Measurements from ENCODE around the gene PHGDH. TPM values are rescaled to one million over a fixed set of nuclear protein-coding genes. Genes with fewer than 3 reads are reported as not detected.

PHGDH gene
- total and polyA plus RNA-seq, 2 of the 13 experiments (the other 11 are each of a cell fraction or from before 2014, with no cell fraction given): 95.8 to 133 TPM

- TF ChIP-seq, protein P1, sequence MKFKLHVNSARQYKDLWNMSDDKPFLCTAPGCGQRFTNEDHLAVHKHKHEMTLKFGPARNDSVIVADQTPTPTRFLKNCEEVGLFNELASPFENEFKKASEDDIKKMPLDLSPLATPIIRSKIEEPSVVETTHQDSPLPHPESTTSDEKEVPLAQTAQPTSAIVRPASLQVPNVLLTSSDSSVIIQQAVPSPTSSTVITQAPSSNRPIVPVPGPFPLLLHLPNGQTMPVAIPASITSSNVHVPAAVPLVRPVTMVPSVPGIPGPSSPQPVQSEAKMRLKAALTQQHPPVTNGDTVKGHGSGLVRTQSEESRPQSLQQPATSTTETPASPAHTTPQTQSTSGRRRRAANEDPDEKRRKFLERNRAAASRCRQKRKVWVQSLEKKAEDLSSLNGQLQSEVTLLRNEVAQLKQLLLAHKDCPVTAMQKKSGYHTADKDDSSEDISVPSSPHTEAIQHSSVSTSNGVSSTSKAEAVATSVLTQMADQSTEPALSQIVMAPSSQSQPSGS (CRISPR knock-in tag; IDR thresholded peaks at IDR 0.05): no peak
- TF ChIP-seq MBD4 (IDR thresholded peaks at IDR 0.05; ENCODE audit: borderline replicate concordance, low read length) (no peak), PRPF4 (IDR thresholded peaks at IDR 0.05; ENCODE audit: low read depth, low read length, poor library complexity, severe bottlenecking) (no peak), ZNF577 (CRISPR knock-in tag; IDR thresholded peaks at IDR 0.05; ENCODE audit: borderline replicate concordance, low read depth) (no peak), TEAD2 (CRISPR knock-in tag; IDR thresholded peaks at IDR 0.05) (no peak), ZNF3 (CRISPR knock-in tag; IDR thresholded peaks at IDR 0.05) (no peak), ZNF616 (CRISPR knock-in tag; IDR thresholded peaks at IDR 0.05; ENCODE audit: low read depth) (no peak), NFYC (CRISPR knock-in tag; IDR thresholded peaks at IDR 0.05) (peak; percentile 51), MAFG (CRISPR knock-in tag; IDR thresholded peaks at IDR 0.05) (no peak), RORA (CRISPR knock-in tag; IDR thresholded peaks at IDR 0.05) (no peak), ZNF12 (CRISPR knock-in tag; IDR thresholded peaks at IDR 0.05) (no peak), ZNF562 (CRISPR knock-in tag; IDR thresholded peaks at IDR 0.05; ENCODE audit: borderline replicate concordance) (no peak), ATAD3A (CRISPR knock-in tag; IDR thresholded peaks at IDR 0.05) (no peak), PHB2 (IDR thresholded peaks at IDR 0.05; ENCODE audit: partially characterized antibody) (no peak), ZNF343 (CRISPR knock-in tag; IDR thresholded peaks at IDR 0.05) (no peak)
- TF ChIP-seq, protein P2, sequence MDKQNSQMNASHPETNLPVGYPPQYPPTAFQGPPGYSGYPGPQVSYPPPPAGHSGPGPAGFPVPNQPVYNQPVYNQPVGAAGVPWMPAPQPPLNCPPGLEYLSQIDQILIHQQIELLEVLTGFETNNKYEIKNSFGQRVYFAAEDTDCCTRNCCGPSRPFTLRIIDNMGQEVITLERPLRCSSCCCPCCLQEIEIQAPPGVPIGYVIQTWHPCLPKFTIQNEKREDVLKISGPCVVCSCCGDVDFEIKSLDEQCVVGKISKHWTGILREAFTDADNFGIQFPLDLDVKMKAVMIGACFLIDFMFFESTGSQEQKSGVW (CRISPR knock-in tag; IDR thresholded peaks at IDR 0.05; ENCODE audit: borderline replicate concordance): no peak
- TF ChIP-seq, protein P3, sequence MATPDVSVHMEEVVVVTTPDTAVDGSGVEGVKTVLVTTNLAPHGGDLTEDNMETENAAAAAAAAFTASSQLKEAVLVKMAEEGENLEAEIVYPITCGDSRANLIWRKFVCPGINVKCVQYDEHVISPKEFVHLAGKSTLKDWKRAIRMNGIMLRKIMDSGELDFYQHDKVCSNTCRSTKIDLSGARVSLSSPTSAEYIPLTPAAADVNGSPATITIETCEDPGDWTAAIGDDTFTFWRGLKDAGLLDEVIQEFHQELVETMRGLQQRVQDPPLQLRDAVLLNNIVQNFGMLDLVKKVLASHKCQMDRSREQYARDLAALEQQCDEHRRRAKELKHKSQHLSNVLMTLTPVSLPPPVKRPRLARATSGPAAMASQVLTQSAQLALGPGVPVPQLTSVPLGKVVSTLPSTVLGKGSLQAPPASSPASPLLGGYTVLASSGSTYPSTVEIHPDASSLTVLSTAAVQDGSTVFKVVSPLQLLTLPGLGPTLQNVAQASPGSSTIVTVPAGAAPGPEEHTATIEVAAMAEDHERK (CRISPR knock-in tag; IDR thresholded peaks at IDR 0.05; ENCODE audit: low read depth): no peak
- TF ChIP-seq, protein P4, sequence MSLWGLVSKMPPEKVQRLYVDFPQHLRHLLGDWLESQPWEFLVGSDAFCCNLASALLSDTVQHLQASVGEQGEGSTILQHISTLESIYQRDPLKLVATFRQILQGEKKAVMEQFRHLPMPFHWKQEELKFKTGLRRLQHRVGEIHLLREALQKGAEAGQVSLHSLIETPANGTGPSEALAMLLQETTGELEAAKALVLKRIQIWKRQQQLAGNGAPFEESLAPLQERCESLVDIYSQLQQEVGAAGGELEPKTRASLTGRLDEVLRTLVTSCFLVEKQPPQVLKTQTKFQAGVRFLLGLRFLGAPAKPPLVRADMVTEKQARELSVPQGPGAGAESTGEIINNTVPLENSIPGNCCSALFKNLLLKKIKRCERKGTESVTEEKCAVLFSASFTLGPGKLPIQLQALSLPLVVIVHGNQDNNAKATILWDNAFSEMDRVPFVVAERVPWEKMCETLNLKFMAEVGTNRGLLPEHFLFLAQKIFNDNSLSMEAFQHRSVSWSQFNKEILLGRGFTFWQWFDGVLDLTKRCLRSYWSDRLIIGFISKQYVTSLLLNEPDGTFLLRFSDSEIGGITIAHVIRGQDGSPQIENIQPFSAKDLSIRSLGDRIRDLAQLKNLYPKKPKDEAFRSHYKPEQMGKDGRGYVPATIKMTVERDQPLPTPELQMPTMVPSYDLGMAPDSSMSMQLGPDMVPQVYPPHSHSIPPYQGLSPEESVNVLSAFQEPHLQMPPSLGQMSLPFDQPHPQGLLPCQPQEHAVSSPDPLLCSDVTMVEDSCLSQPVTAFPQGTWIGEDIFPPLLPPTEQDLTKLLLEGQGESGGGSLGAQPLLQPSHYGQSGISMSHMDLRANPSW (CRISPR knock-in tag; IDR thresholded peaks at IDR 0.05; ENCODE audit: borderline replicate concordance): no peak
- TF ChIP-seq, protein P5, sequence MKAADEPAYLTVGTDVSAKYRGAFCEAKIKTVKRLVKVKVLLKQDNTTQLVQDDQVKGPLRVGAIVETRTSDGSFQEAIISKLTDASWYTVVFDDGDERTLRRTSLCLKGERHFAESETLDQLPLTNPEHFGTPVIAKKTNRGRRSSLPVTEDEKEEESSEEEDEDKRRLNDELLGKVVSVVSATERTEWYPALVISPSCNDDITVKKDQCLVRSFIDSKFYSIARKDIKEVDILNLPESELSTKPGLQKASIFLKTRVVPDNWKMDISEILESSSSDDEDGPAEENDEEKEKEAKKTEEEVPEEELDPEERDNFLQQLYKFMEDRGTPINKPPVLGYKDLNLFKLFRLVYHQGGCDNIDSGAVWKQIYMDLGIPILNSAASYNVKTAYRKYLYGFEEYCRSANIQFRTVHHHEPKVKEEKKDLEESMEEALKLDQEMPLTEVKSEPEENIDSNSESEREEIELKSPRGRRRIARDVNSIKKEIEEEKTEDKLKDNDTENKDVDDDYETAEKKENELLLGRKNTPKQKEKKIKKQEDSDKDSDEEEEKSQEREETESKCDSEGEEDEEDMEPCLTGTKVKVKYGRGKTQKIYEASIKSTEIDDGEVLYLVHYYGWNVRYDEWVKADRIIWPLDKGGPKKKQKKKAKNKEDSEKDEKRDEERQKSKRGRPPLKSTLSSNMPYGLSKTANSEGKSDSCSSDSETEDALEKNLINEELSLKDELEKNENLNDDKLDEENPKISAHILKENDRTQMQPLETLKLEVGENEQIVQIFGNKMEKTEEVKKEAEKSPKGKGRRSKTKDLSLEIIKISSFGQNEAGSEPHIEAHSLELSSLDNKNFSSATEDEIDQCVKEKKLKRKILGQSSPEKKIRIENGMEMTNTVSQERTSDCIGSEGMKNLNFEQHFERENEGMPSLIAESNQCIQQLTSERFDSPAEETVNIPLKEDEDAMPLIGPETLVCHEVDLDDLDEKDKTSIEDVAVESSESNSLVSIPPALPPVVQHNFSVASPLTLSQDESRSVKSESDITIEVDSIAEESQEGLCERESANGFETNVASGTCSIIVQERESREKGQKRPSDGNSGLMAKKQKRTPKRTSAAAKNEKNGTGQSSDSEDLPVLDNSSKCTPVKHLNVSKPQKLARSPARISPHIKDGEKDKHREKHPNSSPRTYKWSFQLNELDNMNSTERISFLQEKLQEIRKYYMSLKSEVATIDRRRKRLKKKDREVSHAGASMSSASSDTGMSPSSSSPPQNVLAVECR (CRISPR knock-in tag; IDR thresholded peaks at IDR 0.05; ENCODE audit: borderline replicate concordance): peak; percentile 67; the same call in 1 of the 2 replicates
Observed at GRCh38 chr1:119711804-119712341, at the start of gene PHGDH (continued).

Measured in HepG2 (cell line).